RWPE2 (cell line): ENCODE measurements around the gene MIPOL1.

Source experiments
- ATAC-seq: fragments of 200-7000 bp; cut with Tn5 transposase; 3 replicates; pipeline ENCODE4 v1.9.1; 2021; ENCODE audit warnings: low read depth
- DNase-seq: peaks from one replicate; pipeline ENCODE4 v3.0.0-alpha.2; 2020; ENCODE audit warnings: low spot score
- H3K27ac ChIP-seq: fragments of 450-650 bp; 2 replicates; pipeline ENCODE4 v1.5.1; 2017; ENCODE audit warnings: mild to moderate bottlenecking; ENCODE audit not compliant: poor library complexity, severe bottlenecking
- H3K27me3 ChIP-seq: fragments of 250-450 bp; sonication (Bioruptor Pico); 2 replicates; pipeline ENCODE4 v1.5.1; 2021; ENCODE audit warnings: mild to moderate bottlenecking, moderate library complexity; ENCODE audit not compliant: insufficient read depth, poor library complexity, severe bottlenecking
- H3K36me3 ChIP-seq: fragments of 250-450 bp; sonication (Bioruptor Pico); 2 replicates; pipeline ENCODE4 v1.5.1; 2020; ENCODE audit warnings: low read depth, mild to moderate bottlenecking, moderate library complexity
- H3K4me1 ChIP-seq: fragments of 250-450 bp; sonication (Bioruptor Pico); 2 replicates; pipeline ENCODE4 v1.5.1; 2021; ENCODE audit warnings: mild to moderate bottlenecking, moderate library complexity; ENCODE audit not compliant: insufficient read depth, poor library complexity, severe bottlenecking
- H3K4me3 ChIP-seq: fragments of 250-450 bp; sonication (Bioruptor Pico); 2 replicates; pipeline ENCODE4 v1.5.1; 2021; ENCODE audit warnings: mild to moderate bottlenecking, moderate library complexity; ENCODE audit not compliant: severe bottlenecking
- H3K9me3 ChIP-seq: fragments of 250-450 bp; sonication (Bioruptor Pico); 2 replicates; pipeline ENCODE4 v1.5.1; 2021; ENCODE audit warnings: mild to moderate bottlenecking, moderate library complexity; ENCODE audit not compliant: severe bottlenecking
- TF ChIP-seq, protein P1 (sequence below): fragments of 450-650 bp; IDR thresholded peaks from one replicate; pipeline ENCODE4 v1.5.1; 2017; ENCODE audit warnings: mild to moderate bottlenecking, moderate library complexity; ENCODE audit not compliant: poor library complexity, severe bottlenecking

The MIPOL1 gene

GRCh38 chr14:37480446-37481290 is 282.9 kb downstream of the MIPOL1 start:
- H3K4me3 ChIP-seq: no peak overlapping the region
- H3K9me3 ChIP-seq: no peaks in the 10 kb centered on the region
- no peaks in the 10 kb centered on the region for H3K27me3 ChIP-seq
- no peak for DNase-seq
- H3K27ac ChIP-seq: no peak overlapping the region
- no peaks in the 10 kb centered on the region for H3K4me1 ChIP-seq
- H3K36me3 ChIP-seq: no peaks in the 10 kb centered on the region
- ATAC-seq: no peak
- TF ChIP-seq, protein P1, sequence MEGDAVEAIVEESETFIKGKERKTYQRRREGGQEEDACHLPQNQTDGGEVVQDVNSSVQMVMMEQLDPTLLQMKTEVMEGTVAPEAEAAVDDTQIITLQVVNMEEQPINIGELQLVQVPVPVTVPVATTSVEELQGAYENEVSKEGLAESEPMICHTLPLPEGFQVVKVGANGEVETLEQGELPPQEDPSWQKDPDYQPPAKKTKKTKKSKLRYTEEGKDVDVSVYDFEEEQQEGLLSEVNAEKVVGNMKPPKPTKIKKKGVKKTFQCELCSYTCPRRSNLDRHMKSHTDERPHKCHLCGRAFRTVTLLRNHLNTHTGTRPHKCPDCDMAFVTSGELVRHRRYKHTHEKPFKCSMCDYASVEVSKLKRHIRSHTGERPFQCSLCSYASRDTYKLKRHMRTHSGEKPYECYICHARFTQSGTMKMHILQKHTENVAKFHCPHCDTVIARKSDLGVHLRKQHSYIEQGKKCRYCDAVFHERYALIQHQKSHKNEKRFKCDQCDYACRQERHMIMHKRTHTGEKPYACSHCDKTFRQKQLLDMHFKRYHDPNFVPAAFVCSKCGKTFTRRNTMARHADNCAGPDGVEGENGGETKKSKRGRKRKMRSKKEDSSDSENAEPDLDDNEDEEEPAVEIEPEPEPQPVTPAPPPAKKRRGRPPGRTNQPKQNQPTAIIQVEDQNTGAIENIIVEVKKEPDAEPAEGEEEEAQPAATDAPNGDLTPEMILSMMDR: no peak

DNA sequence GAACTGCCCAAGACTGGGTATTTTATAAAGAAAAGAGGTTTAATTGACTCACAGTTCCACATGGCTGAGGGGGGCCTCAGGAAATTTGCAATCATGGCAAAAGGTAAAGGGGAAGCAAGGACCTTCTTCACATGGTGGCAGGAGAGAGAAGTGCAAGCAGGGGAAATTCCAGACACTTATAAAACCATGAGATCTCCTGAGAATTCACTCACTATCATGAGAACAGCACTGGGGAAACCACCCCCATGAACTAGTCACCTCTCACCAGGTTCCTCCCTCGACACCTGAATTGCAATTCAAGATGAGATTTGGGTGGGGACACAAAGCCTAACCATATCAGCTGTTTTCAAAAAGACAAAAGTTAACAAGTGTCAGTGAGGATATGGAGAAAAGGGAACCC is 284.7 kb downstream of the MIPOL1 start:
- H3K27ac ChIP-seq: no peak overlapping the region
- ATAC-seq (no peak), DNase-seq (no peak)
- no peaks in the 10 kb centered on the region for H3K9me3 ChIP-seq
- no peaks in the 10 kb centered on the region for H3K27me3 ChIP-seq
- TF ChIP-seq, protein P1: no peak
- H3K36me3 ChIP-seq: no peaks in the 10 kb centered on the region
- H3K4me1 ChIP-seq: no peaks in the 10 kb centered on the region
- H3K4me3 ChIP-seq: no peak overlapping the region

DNA sequence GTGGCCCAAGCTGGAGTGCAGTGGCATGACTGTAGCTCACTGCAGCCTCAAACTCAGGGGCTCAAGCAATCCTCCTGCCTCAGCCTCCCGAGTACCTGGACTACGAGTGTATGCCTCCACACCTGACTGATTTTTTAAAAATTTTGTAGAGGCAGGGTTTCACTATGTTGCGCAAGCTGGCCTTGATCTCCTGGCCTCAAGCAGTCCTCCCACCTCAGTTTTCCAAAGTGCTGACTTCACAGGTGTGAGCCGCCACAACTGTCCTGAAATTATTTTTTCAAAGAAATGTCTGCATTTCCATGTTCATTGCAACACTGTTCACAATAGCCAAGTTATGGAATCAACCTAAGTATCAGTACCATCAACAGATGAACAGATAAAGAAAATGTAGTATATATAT is 285.9 kb downstream of the MIPOL1 start:
- Histone ChIP-seq H3K9me3 (no peaks in the 10 kb centered on the region), H3K4me1 (no peaks in the 10 kb centered on the region), H3K27ac (no peak overlapping the region), H3K4me3 (no peak overlapping the region), H3K27me3 (no peaks in the 10 kb centered on the region), H3K36me3 (no peaks in the 10 kb centered on the region)
- TF ChIP-seq, protein P1: no peak
- DNase-seq (no peak), ATAC-seq (no peak)

DNA sequence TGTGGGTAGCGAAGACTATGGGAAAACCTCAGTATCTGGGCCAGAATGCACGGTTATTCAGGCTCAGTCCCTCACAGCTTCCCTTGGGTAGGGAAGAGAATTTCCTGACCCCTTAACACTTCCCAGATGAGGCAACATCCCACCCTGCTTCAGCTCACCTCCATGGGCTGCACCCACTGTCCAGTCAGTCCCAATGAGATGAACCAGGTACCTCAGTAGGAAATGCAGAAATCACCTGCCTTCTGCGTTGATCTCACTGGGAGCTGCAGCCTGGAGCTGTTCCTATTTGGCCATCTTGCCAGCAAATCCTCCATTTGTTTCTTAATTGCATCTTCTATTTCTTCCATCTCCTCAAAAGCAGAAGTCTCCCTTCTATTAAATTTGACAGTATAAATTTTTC is 292.9 kb downstream of the MIPOL1 start:
- no peak for ATAC-seq
- no peaks in the 10 kb centered on the region for H3K9me3 ChIP-seq

GRCh38 chr14:37491076-37491475 is 293.3 kb downstream of the MIPOL1 start:
- Histone ChIP-seq H3K9me3 (no peaks in the 10 kb centered on the region), H3K27me3 (no peaks in the 10 kb centered on the region), H3K36me3 (no peaks in the 10 kb centered on the region), H3K27ac (no peak overlapping the region), H3K4me1 (peaks cover 8% of the 10 kb centered on the region), H3K4me3 (no peak overlapping the region)
- DNase-seq (no peak), ATAC-seq (no peak)
- TF ChIP-seq, protein P1: no peak

More for the DNA sequence above, 292.9 kb downstream of the MIPOL1 start:
- Histone ChIP-seq H3K4me3 (no peak overlapping the region), H3K27me3 (no peaks in the 10 kb centered on the region), H3K4me1 (peaks cover 8% of the 10 kb centered on the region), H3K36me3 (no peaks in the 10 kb centered on the region), H3K27ac (no peak overlapping the region)
- DNase-seq: no peak
- TF ChIP-seq, protein P1: no peak
